GM21360 (cell line): Measurements from ENCODE around the gene CNN3.
"Not testable (repeated sequence)": the region's sequence is repeated elsewhere in the genome, so short reads cannot be mapped to it uniquely, and the experiment has no call there.

Source experiments
- ATAC-seq: cut with Tn5 transposase; IDR thresholded peaks from one replicate; pipeline ENCODE4 v1.9.1; 2021; ENCODE audit warnings: mild to moderate bottlenecking, moderate library complexity; ENCODE audit not compliant: unreplicated experiment

CNN3 gene

GRCh38 chr1:94949681-94950661, 23.1 kb upstream of the CNN3 start:
- ATAC-seq, result no peak

DNA sequence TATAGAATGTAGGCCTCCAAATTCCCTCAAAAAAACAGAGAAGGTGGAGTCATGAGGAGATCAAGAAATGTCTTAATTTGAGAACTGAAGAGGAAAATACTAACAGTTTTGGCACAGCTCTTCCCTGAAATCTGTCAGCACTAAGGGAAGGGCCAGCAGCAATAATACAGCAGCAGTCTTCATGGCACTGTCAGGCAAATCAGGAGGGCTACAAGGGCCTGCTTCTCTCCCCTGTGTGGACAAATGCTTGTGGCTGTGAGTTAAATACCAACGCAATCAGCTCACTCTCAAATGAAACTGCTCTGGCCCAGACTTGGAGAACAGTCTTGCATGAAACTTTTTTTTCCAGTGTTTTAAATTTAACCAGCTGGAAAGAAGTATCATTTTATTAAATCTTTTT, 20.5 kb upstream of the CNN3 start:
- no peak for ATAC-seq

DNA sequence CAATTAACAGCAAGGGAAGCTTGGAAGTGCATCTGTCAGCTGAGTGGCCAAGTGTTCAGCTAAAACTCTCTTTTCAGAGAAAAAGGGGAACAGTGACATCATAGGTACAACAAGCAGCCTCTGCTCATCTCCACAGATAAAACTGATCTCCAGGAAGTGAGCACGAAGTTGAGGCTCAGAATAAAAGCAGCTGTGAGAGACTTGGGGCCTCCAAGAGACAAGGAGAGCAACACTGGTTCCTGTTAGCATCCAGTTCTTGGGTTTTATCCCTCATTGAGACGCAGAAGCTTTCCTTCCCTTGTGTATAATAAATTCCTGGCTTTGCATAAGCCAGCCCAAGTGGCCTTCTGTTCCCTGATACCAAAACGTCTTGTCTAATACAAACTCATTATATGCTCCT, 20.0 kb upstream of the CNN3 start:
- no peak for ATAC-seq

- no peak for ATAC-seq
Measured at GRCh38 chr1:94942171-94943128, 15.5 kb upstream of the CNN3 start.

- not testable (repeated sequence) for ATAC-seq
Measured at GRCh38 chr1:94941480-94941879, 14.6 kb upstream of the CNN3 start.

- ATAC-seq, result no peak
Measured at GRCh38 chr1:94940738-94941137, 13.8 kb upstream of the CNN3 start.

- ATAC-seq, result no peak
Measured at GRCh38 chr1:94937820-94938219, 10.9 kb upstream of the CNN3 start.

DNA sequence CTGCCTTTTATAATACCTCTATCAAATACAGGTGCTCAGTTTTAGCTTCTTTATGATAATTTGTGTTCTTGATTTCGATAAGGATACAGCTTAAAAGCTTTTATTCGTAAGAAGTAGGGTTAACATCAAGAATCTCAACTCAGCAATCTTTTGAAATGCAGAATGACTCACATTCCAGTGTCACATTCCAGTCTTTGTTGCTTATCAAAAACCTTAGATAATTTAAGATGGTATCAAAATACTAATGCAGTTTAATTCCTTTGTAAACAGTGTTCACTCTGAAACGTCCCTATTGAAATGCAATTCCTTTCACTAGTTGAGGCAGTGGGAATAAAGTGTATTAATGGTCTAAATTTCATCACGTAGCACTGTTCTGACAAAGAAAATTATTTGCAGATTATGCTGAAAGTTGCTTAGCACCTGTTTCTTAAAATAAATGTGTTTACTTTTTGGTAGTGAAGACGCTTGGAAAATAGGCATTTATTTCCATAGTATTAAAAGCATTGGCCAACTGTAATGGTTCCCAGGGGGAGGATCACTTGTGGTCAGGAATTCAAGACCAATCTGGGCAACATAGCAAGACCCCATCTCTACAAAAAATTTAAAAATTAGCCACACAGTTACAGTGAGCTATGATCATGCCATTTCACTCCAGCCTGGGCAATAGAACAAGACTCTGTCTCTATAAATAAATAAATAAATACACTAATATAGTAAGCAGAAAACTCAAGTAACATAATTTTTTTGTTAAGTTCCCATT, 10.1 kb upstream of the CNN3 start:
- ATAC-seq, result no peak

DNA sequence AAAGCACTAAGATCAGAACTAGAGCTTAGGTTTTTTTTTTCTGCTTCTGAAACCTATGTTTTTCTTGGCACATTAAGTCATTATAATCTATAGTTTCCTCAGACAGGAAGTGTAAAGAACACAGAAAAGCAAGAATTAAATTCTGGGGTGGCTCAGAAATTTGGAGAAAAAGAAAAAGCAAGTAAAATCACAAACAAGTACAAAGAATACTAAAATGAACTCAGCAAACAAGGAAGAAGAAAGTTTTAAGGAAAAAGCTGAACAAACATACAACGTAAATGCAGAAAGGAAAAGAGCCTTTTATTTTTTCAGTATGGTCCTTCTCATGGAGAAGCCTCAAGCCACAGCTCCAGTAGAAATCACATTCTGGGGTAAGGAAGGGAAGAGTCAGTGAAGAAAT, 8.6 kb upstream of the CNN3 start:
- ATAC-seq, result no peak

DNA sequence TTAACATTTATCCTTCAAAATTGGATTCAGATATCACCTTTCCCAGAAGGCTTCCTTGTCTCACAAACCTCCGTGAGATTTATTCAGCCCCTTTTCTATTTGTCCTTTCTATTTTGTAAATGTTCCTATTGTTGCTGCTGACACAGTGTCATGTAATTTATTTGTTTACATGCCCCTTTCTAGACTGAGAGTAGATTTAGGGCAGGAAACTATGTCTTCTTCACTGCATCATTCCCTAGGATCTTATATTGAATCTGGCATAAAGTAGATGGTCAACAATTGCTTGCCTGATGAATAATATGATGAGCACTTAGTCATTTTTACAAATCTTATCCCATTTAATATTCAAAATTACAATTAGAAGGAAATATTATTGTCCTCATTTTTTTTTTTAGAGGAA, 8.1 kb upstream of the CNN3 start:
- no peak for ATAC-seq

DNA sequence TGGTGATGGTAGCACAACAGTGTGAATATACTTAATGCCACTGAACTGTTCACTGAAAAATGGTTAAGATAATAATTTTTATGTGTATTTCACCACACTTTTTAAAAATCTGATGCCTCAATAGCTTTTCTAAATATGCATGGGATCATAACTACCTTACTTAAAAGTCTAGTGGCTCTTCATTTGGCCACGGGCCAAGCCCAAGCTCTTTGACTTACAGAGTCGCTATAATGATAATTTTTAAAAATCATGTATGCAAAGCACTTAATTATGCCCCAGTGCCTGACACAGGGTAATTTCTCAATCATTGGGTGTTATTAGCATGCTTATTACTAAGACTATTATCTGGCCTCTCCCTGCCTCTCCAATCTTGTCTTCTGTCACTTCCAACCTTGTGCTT, 7.6 kb upstream of the CNN3 start:
- ATAC-seq, result no peak

- no peak for ATAC-seq
Measured at GRCh38 chr1:94931254-94931841, 4.4 kb upstream of the CNN3 start.

GRCh38 chr1:94929351-94930217, 2.7 kb upstream of the CNN3 start:
- ATAC-seq, result no peak

- no peak for ATAC-seq
Measured at GRCh38 chr1:94928293-94928939, 1.5 kb upstream of the CNN3 start.

GRCh38 chr1:94927405-94928175, 680 bp upstream of the CNN3 start:
- ATAC-seq, result peak; percentile 24

GRCh38 chr1:94926126-94926914, 590 bp downstream of the CNN3 start:
- ATAC-seq, result peak; percentile 37

DNA sequence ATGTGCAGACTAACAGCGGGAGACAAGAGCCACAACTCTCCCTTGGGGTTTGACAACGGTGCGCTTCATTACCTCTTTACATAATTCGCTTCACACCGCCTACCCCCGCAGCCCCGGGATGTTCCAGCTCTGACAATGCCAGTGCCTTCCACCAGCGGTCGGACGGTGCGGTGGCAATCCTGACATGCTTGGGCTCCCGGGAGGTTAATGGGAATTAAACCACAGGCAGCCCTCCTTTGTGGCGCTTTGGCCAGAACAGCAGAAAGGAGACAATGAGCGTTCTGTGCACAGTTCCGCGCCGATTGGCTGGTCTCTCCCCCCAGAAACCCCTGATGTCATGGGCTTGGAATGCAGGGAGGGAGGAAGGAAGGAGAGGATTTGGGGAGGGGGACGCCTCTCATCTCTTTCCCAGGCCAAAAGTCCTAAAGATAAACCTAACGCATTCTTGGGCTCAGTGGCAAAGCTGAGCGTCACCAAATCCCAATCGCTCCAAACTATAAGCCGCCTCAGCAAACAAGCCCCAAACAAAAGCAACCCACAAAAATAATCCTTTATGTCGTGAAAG, 1.3 kb downstream of the CNN3 start:
- no peak for ATAC-seq
